Activated CD4-positive, CD25-positive, alpha-beta regulatory T cell treated with anti-CD3 and anti-CD28 coated beads, Interleukin-2, amount 50 U/mL, for 16 hours (primary cell): ENCODE measurements around the gene SIX6.

Experiments
- DNase-seq: peaks from one replicate; pipeline ENCODE4 v3.0.0-alpha.2; 2020; ENCODE audit warnings: low read depth, low spot score

Gene SIX6

DNA sequence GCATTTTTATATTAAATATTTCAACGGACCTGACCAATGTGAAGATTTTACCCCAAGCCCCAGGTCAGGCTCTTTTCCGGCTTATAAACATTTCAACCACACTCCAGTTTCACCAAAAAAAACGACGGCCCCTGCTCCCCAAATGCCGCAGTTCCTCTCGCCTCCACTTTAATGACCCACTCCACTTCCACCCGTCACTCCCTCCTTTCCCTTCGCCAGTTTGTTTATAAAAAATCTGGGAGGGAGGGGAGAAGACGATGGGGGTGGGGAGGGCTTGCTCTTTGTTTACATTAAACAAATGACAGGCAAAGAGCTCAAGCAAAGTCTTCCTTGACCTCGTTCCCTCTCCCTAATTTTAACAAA lies 5.4 kb downstream of the SIX6 start:
- no peak for DNase-seq

DNA sequence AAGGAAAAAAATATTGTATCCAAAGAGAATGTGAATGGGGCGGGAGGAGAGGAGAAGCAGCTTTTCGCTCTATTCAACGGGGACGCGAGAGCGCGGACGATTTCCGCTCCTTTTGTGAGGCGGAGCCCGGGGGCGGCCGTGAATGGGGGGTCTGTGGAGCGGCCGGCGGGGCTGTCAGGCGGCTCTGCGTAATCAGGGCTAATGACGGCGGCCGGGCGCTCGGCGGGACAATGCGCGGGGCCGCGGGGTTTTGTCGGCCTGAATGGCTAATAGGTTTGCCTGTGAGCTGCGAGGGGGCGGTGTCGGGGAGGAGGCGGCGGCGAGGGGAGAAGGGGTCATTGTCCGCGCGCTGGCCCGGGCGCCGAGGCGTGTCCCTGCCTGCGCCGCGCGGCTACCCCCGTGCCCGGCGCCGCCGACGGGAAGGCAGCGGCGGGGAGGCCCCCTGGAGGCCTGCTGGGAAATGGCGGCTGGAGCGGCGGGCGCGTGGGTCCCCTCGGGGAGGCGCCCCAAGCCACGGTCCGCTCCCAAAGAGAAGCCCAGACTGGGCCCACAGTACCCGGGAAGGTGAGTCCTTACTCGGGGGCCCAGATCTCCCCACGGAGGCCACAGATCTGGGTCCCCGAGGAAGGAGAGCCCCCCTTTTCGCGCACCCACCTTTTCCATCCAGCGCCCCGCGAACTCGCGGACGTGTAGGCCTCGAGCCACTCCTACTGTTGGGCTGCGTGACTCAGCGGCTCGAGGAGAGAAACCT lies 6.0 kb downstream of the SIX6 start:
- no peak for DNase-seq

DNA sequence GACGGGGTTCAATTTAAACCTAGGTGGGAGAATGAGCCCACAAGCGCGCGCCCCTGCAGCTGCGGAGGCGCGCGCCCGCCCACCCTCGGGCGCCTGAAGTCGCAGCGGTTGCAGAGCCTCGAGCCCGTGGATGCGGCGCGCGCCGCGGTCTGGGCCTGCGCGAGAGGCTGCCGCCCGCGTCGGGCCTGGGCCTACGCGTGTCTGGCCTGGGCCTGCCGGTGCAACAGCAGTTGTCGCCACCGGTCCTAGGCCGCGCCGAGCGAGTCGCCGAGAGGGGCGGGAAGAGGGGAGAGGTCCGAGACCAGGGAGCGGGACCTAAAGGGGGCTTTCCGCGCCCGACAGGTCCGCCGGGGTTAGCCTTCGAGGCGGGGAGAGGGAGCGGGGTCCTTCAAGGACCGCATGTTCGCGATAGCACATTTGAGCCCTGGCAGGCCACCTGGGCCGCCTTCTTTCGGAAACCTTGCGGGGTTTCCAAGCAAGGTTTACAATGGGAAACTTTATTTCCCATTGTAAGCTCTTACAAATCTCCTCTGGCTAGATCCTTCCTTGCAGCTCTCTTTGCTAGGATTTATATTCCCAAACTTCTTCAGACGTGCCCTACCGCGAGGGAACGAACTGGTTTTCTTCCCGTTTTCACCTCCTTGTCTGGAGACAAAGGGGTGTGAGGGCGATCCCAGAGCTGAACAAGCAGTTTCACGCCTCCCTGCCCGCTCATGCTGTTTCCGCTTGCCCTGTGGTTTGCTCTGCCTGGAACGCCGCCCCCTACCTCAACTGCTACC lies 6.8 kb downstream of the SIX6 start:
- DNase-seq: no peak

DNA sequence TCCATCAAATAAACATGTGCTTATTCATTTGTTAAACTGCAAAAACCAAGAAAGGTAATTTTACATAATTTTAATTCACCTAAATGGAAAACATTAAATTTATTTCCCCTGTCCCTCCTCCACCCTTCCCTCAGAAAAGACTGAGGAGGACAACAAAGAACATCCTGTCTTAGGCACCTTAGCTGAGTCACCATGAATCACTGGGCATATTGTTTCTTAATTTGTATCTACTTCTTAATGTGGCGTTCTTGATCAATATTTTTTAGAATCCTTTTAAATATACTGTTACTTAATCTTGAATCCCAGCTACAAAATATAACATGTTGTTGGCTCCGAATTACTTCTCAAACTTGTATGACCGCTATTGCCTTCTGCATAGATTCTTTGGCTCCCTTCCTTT lies 23.5 kb downstream of the SIX6 start:
- DNase-seq: no peak

DNA sequence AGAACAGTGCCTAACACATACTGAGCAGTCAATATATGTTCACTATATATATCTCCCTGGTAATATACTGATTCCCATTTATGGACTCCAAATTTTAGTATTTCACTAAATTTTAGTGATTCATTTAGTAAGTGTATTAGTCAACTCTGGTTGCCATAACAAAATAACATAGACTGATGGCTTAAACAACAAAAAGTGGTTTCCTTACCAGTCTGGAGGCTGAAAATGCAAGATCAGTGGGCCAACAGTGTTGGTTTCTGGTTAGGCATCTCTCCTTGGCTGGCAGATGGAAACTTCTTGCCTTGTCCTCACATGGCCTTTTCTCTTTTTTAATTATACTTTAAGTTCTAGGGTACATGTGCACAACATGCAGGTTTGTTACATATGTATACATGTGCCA lies 28.7 kb downstream of the SIX6 start:
- DNase-seq: no peak

DNA sequence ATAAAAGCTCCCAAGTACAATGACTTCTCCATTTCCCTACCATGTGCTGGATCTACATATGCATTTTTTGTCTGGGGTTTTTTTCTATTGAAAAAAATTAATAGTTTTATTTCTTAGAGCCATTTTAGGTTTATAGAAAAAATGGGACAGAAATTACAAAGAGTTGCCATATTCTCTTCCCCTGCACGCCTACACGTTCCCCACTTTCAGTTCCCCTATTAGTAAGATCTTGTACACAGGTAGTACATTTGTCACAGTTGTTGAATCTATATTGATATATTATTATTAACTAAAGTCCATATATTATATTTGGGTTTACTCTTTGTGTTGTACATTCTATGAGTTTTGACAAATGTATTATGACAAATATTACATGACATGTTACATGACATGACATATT lies 35.7 kb downstream of the SIX6 start:
- DNase-seq: no peak

DNA sequence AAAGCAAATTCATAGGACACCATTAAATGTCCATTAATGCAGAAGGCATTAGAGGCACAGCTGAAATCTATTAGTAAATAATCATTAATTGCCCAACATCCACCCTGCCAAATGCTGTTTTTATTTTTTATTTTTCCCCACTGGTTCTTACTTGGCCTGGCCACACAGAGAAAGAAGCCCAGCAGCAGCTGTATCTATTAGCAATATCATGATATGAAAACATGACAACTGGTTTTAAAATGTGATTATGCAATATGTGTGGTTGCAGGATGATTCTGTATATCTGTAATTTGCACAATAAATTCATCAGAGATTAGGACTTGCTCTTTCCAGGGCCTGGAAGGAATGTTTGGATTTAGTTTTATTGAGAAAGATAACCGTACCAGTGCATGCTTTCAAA lies 44.9 kb downstream of the SIX6 start:
- no peak for DNase-seq

DNA sequence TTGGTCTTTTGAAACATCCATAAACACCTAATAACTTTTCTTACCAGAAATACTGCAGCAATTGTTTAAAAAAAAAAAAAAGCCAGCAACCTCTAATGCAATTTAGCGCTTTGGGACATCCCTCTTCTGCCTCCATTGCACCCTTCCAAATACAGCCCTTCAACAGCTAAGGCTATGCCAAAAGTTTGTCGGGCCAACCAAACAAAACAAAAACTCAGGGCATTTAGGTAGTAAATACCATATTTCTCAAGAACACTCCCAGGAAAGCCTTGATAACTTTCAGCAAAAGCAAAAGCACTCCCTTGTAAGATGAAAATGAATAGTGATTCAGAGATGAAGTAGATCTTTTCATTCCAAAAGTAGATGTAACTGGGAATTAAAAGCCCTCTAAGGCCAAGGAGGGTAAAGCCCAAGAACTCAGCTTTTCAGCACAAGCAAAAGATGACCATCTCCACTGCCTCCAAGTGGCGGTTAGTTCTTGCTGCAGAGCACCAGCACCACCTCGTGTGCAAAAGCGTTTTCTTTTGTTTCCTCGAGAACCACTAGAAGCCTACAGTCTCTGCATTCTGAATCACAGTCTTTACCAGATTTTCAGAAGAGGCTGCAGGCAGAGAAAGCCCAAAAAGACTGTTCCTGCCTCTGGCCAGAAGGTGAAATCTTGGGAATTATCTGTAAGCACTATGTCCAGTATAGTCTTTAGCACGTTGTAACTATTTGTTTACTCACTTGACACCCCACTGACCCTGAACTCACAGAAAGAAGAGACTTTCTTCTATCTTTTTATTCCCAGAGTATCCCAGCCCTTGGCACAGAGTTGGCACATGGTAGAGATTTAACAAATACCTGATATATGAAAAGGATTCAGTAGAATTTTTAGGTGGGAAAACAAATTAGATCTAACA lies 53.1 kb downstream of the SIX6 start:
- no peak for DNase-seq
